ENCODE data around the gene SPDYC. TPM values are rescaled to one million over a fixed set of nuclear protein-coding genes. Genes with fewer than 3 reads are reported as not detected.

SPDYC gene
- total and polyA plus RNA-seq, 2 of the 13 experiments (the other 11 are each of a cell fraction or from before 2014, with no cell fraction given), result 0.15 to 0.33 TPM

DNA sequence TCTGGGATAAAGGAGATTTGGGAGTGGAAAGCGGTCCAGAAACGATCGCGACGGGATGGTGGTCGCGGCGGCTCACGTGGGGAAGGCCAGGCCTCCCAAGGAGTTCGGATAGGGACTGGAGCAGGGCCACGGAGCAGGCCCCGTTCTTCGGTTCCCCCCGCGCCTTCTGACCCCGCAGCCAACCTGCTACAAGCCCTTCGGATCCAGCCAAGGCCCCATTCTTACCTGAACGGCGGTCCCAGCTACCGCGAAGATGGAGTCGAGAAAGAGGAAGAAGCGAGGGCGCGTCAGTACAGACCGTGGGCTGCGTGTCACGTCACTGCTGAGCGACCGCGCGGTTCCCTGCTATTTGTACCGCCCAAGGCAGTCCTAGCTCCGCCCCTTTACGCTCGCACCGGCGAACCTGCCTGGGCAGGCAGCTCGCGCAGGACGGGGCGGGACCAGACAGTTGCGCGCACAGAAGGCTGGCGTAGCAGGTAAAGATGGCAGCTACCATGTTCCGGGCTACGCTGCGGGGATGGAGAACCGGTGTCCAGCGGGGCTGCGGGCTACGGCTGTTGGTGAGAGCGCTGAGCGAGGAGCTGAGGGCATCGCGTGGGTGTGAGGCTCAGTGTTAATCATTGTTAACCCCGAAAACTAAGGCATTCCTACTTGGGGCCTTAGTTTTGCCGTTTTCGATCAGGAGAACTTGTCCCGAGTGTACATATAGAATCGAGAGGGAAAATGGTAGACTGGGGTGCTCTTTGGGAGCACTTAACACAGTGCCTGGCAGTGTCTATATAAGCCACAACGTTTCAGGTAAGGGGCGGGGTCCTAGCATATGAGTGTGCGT lies 48.0 kb upstream of the SPDYC start, which contains the start of the genes FAU and MRPL49 (continued):
- TF ChIP-seq, protein P1, sequence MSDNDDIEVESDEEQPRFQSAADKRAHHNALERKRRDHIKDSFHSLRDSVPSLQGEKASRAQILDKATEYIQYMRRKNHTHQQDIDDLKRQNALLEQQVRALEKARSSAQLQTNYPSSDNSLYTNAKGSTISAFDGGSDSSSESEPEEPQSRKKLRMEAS (IDR thresholded peaks at IDR 0.05), result peak; percentile 86
- TF ChIP-seq, protein P2, sequence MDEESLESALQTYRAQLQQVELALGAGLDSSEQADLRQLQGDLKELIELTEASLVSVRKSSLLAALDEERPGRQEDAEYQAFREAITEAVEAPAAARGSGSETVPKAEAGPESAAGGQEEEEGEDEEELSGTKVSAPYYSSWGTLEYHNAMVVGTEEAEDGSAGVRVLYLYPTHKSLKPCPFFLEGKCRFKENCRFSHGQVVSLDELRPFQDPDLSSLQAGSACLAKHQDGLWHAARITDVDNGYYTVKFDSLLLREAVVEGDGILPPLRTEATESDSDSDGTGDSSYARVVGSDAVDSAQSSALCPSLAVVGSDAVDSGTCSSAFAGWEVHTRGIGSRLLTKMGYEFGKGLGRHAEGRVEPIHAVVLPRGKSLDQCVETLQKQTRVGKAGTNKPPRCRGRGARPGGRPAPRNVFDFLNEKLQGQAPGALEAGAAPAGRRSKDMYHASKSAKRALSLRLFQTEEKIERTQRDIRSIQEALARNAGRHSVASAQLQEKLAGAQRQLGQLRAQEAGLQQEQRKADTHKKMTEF (CRISPR knock-in tag; IDR thresholded peaks at IDR 0.05), result peak; percentile 63; the same call in 1 of the 2 replicates
- TF ChIP-seq ZFP36L1 (CRISPR knock-in tag; IDR thresholded peaks at IDR 0.05) (no peak; the same call in 1 of the 2 replicates), ZNF563 (CRISPR knock-in tag; IDR thresholded peaks at IDR 0.05) (peak; percentile 52; the same call in 1 of the 2 replicates), HNRNPL (IDR thresholded peaks at IDR 0.05; ENCODE audit: low read depth, low read length) (0 out of 2 replicates have a peak, but pooled peaks have one; percentile 65), HNRNPLL (IDR thresholded peaks at IDR 0.05; ENCODE audit: low read depth, low read length, poor library complexity, severe bottlenecking) (peak; percentile 96), ZSCAN12 (CRISPR knock-in tag; IDR thresholded peaks at IDR 0.05) (0 out of 2 replicates have a peak, but pooled peaks have one; percentile 26), KLF11 (CRISPR knock-in tag; IDR thresholded peaks at IDR 0.05) (0 out of 2 replicates have a peak, but pooled peaks have one; percentile 41), ZBTB7A (CRISPR knock-in tag; IDR thresholded peaks at IDR 0.05) (peak; percentile 74; the same call in 1 of the 2 replicates)
- TF ChIP-seq, protein P3, sequence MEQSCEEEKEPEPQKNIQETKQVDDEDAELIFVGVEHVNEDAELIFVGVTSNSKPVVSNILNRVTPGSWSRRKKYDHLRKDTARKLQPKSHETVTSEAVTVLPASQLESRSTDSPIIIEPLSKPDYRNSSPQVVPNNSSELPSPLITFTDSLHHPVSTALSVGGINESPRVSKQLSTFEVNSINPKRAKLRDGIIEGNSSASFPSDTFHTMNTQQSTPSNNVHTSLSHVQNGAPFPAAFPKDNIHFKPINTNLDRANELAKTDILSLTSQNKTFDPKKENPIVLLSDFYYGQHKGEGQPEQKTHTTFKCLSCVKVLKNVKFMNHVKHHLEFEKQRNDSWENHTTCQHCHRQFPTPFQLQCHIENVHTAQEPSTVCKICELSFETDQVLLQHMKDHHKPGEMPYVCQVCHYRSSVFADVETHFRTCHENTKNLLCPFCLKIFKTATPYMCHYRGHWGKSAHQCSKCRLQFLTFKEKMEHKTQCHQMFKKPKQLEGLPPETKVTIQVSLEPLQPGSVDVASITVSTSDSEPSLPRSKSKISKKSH (CRISPR knock-in tag; IDR thresholded peaks at IDR 0.05; ENCODE audit: borderline replicate concordance), result peak; percentile 59; the same call in 1 of the 2 replicates
- TF ChIP-seq, protein P4, sequence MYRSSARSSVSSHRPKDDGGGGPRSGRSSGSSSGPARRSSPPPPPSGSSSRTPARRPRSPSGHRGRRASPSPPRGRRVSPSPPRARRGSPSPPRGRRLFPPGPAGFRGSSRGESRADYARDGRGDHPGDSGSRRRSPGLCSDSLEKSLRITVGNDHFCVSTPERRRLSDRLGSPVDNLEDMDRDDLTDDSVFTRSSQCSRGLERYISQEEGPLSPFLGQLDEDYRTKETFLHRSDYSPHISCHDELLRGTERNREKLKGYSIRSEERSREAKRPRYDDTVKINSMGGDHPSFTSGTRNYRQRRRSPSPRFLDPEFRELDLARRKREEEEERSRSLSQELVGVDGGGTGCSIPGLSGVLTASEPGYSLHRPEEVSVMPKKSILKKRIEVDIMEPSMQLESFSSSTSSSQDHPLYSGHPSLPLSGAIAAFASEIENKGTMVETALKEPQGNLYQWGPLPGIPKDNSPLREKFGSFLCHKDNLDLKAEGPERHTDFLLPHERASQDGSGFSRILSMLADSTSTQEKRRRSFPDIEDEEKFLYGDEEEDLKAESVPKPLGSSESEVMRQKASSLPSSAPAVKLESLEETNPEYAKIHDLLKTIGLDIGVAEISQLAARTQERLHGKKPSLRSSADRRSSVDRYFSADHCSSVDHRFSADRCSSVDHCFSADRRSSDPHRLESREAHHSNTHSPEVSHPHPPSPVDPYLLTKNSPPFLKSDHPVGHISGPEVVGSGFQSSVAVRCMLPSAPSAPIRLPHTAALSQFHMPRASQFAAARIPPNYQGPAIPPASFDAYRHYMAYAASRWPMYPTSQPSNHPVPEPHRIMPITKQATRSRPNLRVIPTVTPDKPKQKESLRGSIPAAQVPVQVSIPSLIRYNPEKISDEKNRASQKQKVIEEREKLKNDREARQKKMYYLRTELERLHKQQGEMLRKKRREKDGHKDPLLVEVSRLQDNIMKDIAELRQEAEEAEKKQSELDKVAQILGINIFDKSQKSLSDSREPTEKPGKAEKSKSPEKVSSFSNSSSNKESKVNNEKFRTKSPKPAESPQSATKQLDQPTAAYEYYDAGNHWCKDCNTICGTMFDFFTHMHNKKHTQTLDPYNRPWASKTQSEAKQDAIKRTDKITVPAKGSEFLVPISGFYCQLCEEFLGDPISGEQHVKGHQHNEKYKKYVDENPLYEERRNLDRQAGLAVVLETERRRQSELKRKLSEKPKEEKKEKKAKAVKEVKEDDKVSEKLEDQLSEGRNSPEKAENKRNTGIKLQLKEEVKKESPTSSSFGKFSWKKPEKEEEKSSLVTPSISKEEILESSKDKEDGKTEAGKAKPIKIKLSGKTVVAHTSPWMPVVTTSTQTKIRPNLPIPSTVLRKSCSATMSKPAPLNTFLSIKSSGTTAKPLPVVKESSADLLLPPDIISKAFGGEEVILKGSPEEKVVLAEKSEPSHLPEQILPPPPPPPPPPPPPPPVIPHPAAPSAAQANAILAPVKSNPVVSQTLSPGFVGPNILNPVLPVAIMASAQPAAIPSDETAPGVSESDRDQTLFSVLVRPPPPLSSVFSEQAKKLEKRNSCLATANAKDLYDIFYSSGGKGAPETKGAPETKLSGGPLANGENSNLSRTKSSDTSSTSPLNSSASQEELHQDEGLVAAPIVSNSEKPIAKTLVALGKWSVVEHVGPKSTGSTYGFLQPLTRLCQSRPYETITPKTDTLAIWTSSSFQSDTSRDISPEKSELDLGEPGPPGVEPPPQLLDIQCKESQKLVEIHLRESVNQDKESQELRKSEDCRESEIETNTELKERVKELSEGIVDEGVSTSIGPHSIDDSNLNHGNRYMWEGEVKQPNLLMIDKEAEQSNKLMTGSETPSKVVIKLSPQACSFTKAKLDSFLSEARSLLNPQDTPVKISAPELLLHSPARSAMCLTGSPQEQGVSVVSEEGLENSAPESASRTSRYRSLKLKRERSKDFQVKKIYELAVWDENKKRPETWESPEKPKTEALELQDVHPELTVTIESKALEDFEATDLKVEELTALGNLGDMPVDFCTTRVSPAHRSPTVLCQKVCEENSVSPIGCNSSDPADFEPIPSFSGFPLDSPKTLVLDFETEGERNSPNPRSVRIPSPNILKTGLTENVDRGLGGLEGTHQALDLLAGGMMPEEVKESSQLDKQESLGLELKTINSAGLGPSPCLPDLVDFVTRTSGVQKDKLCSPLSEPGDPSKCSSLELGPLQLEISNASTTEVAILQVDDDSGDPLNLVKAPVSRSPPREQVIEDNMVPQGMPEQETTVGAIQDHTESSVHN (CRISPR knock-in tag; IDR thresholded peaks at IDR 0.05), result no peak; the same call in 1 of the 2 replicates
- TF ChIP-seq, protein P5, sequence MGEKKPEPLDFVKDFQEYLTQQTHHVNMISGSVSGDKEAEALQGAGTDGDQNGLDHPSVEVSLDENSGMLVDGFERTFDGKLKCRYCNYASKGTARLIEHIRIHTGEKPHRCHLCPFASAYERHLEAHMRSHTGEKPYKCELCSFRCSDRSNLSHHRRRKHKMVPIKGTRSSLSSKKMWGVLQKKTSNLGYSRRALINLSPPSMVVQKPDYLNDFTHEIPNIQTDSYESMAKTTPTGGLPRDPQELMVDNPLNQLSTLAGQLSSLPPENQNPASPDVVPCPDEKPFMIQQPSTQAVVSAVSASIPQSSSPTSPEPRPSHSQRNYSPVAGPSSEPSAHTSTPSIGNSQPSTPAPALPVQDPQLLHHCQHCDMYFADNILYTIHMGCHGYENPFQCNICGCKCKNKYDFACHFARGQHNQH (CRISPR knock-in tag; IDR thresholded peaks at IDR 0.05), result peak; percentile 85

All from HepG2 (cell line).